HepG2 (cell line): ENCODE data around the gene ZNF106. TPM values are rescaled to one million over a fixed set of nuclear protein-coding genes. Genes with fewer than 3 reads are reported as not detected.

Experiments
- ATAC-seq: fragments of 200-7000 bp; cut with Tn5 transposase; 3 replicates; pipeline ENCODE4 v1.9.1; 2020; ENCODE audit warnings: mild to moderate bottlenecking, moderate library complexity
- BruUV-seq: library from RNA; stranded (reverse); fragments of 400-500 nt; replicated peaks from 2 replicates; lab custom pipeline; 2021; lab: Mats Ljungman, UMichigan
- CTCF ChIA-PET: fragments of 300-600 bp; formaldehyde crosslinking; extraction: SDS; loops from one replicate; lab custom pipeline; 2021; ENCODE audit warnings: low total read pairs, inconsistent platforms, low intra/inter-chr PET ratio; lab: Yijun Ruan, JAX
- POLR2A ChIA-PET: fragments of 350-600 bp; sonication (Branson Sonifier 250); formaldehyde crosslinking; loops from one replicate; lab custom pipeline; 2020; ENCODE audit warnings: antibody characterized with exemption, inconsistent platforms; lab: Yijun Ruan, JAX
- DNase-seq: peaks from one replicate; pipeline ENCODE4 v3.0.0-alpha.2; 2015; ENCODE audit warnings: low spot score
- FAIRE-seq: peaks from 3 replicates; lab custom pipeline; 2011; peaks lifted over from hg19 to GRCh38; lab: Jason Lieb, UNC
- H2AFZ ChIP-seq: one replicate; pipeline ENCODE4 v1.6.1; 2011; ENCODE audit warnings: low read length, inconsistent platforms
- H3K27ac ChIP-seq: fragments of 300-600 bp; 3 replicates; pipeline ENCODE4 v1.8.0; 2011; ENCODE audit warnings: mixed run types, mild to moderate bottlenecking, mixed read lengths, low read length, inconsistent platforms; ENCODE audit not compliant: insufficient read depth; ENCODE audit errors: extremely low read length
- H3K27me3 ChIP-seq, 2 experiments: fragments of 200-600 bp in 1 of 2; 2 replicates in 1 of 2; 3 replicates in 1 of 2; pipeline versions ENCODE4 v1.6.0 to v1.8.0; 2011; ENCODE audit warnings: low read length in 2 of 2, mild to moderate bottlenecking in 2 of 2, moderate library complexity in 2 of 2, inconsistent platforms in 1 of 2; ENCODE audit not compliant: insufficient read depth in 2 of 2, control insufficient read depth in 1 of 2
- H3K36me3 ChIP-seq, 2 experiments: fragments of 200-600 bp in 1 of 2; replicated peaks in 1 of 2; 2 replicates in 1 of 2; 3 replicates in 1 of 2; pipeline versions ENCODE4 v1.5.1 to v1.8.0; 2011; ENCODE audit warnings: low read length in 2 of 2, inconsistent platforms in 1 of 2; ENCODE audit not compliant: insufficient read depth in 2 of 2, control insufficient read depth in 1 of 2
- H3K4me1 ChIP-seq: 2 replicates; pipeline ENCODE4 v1.5.1; 2012; ENCODE audit warnings: low read length, inconsistent platforms; ENCODE audit not compliant: insufficient read depth
- H3K4me2 ChIP-seq: 2 replicates; pipeline ENCODE4 v1.6.0; 2011; ENCODE audit warnings: low read depth, low read length, inconsistent platforms
- H3K4me3 ChIP-seq, 3 experiments: fragments of 200-600 bp in 1 of 3; sonication (generic), shearing (Covaris generic) in 1 of 3; replicated peaks in 1 of 3; 2 replicates each; pipeline ENCODE4 v1.5.1; 2011 to 2016; ENCODE audit warnings: low read length in 3 of 3, inconsistent platforms in 2 of 3, low read depth in 2 of 3, mild to moderate bottlenecking in 2 of 3, control low read depth in 1 of 3, mixed read lengths in 1 of 3; ENCODE audit not compliant: insufficient read depth in 1 of 3
- H3K79me2 ChIP-seq: one replicate; pipeline ENCODE4 v1.6.1; 2011; ENCODE audit warnings: low read length, inconsistent platforms; ENCODE audit not compliant: insufficient read depth
- H3K9ac ChIP-seq: 2 replicates; pipeline ENCODE4 v1.6.0; 2011; ENCODE audit warnings: mild to moderate bottlenecking, low read depth, low read length, inconsistent platforms; ENCODE audit not compliant: insufficient read depth
- H3K9me3 ChIP-seq: 2 replicates; pipeline ENCODE4 v1.5.1; 2012; ENCODE audit warnings: mild to moderate bottlenecking, low read length
- H4K20me1 ChIP-seq: 2 replicates; pipeline ENCODE4 v1.6.0; 2011; ENCODE audit warnings: inconsistent platforms, mild to moderate bottlenecking, low read length, moderate library complexity; ENCODE audit not compliant: insufficient read depth
- CEBPB ChIP-seq: IDR thresholded peaks from 2 replicates; pipeline ENCODE4 v1.6.1; 2011; ENCODE audit warnings: low read depth, low read length, improper control_type of control experiment, borderline replicate concordance
- CHD4 ChIP-seq: fragments of 200-600 bp; sonication (generic); IDR thresholded peaks from 2 replicates; pipeline ENCODE4 v1.7.0; 2017; ENCODE audit warnings: mild to moderate bottlenecking, low read length, borderline replicate concordance
- HOXA3 ChIP-seq: sonication (generic); formaldehyde crosslinking; IDR thresholded peaks from 2 replicates; pipeline ENCODE4 v1.5.0; 2020; ENCODE audit warnings: missing genetic modification reagents
- KMT2A ChIP-seq: sonication (generic); formaldehyde crosslinking; IDR thresholded peaks from 2 replicates; pipeline ENCODE4 v1.4.0; 2020; ENCODE audit warnings: missing genetic modification reagents
- PTBP1 ChIP-seq: fragments of 200-400 bp; formaldehyde crosslinking; IDR thresholded peaks from 2 replicates; pipeline ENCODE4 v1.6.1; 2018; ENCODE audit warnings: low read length, low read depth; ENCODE audit not compliant: poor library complexity, severe bottlenecking
- RAD51 ChIP-seq: fragments of 450-650 bp; IDR thresholded peaks from 2 replicates; pipeline ENCODE4 v1.6.1; 2016; ENCODE audit warnings: borderline replicate concordance
- RNF2 ChIP-seq: fragments of 450-650 bp; conservative IDR thresholded peaks from 2 replicates; pipeline ENCODE4 v1.6.1; 2016; ENCODE audit warnings: low read depth
- SP140L ChIP-seq: sonication (generic); formaldehyde crosslinking; IDR thresholded peaks from 2 replicates; pipeline ENCODE4 v1.4.0; 2020; ENCODE audit warnings: missing genetic modification reagents, borderline replicate concordance
- SP4 ChIP-seq: sonication (generic); formaldehyde crosslinking; IDR thresholded peaks from 2 replicates; pipeline ENCODE4 v1.8.1; 2023; ENCODE audit warnings: mild to moderate bottlenecking, missing genetic modification reagents
- ZNF761 ChIP-seq: sonication (generic); formaldehyde crosslinking; conservative IDR thresholded peaks from 2 replicates; pipeline ENCODE4 v1.4.0; 2020; ENCODE audit warnings: mild to moderate bottlenecking, missing genetic modification reagents
- ZNF770 ChIP-seq: sonication (generic); formaldehyde crosslinking; IDR thresholded peaks from 2 replicates; pipeline ENCODE4 v1.5.0; 2020; ENCODE audit warnings: mild to moderate bottlenecking, missing genetic modification reagents
- WGBS: methylation state at CpG from one replicate; pipeline ENCODE4 v1.1.6; 2017; ENCODE audit warnings: low lambda C conversion rate; 5-methylcytosine and 5-hydroxymethylcytosine counted together
- in situ Hi-C: cut with HindIII; loops from 2 replicates; pipeline ENCODE4 v1.10.0; 2017; ENCODE audit warnings: low pct_unique_long_range_greater_than_20kb; ENCODE audit not compliant: extremely low pct_ligation_motif_present
- intact Hi-C: fragments of 100-400 bp; cut with micrococcal nuclease; formaldehyde crosslinking; loops from one replicate; pipeline ENCODE4 v1.10.0; 2022; ENCODE audit not compliant: unreplicated experiment
- polyA plus RNA-seq, 8 experiments: library from polyadenylated mRNA; depleted of rRNA in 3 of 8; stranded (reverse) in 7 of 8; unstranded in 1 of 8; fragments of >200 nt; fragmentation: Illumina TruSeq in 4 of 8; extraction: Trizol in 4 of 8; gene quantifications; 2 replicates each; pipeline versions ENCODE4 v1.2.1 to v1.2.3, GENCODE V29; 2011 to 2016; ENCODE audit warnings: low read depth in 4 of 8, missing spikeins in 1 of 8, mixed read lengths in 1 of 8; ENCODE audit not compliant: insufficient read depth in 1 of 8
- total RNA-seq, 5 experiments: library from RNA; depleted of rRNA; stranded (reverse); fragments of >200 nt; fragmentation: Illumina TruSeq; extraction: Trizol; gene quantifications; 2 replicates each; pipeline ENCODE4 v1.2.3, GENCODE V29; 2016; ENCODE audit warnings: low read depth in 1 of 5

The ZNF106 gene
- total and polyA plus RNA-seq, 2 of the 13 experiments (the other 11 are each of a cell fraction or from before 2014, with no cell fraction given): 12.5 to 35.1 TPM

GRCh38 chr15:42456971-42457370, 34.0 kb downstream of the ZNF106 start:
- H3K36me3 ChIP-seq: peaks cover 0 to 4% of the 10 kb centered on the region in 2 experiments; a peak in 2 of 5 replicates
- DNase-seq (no peak), ATAC-seq (no peak), FAIRE-seq (no peak)
- no peak overlapping the region for H2AFZ ChIP-seq
- H3K27ac ChIP-seq: no peak overlapping the region
- TF ChIP-seq ZNF770 (CRISPR knock-in tag): no peak
- no peak for TF ChIP-seq KMT2A
- TF ChIP-seq SP140L (CRISPR knock-in tag): no peak
- TF ChIP-seq RNF2: no peak
- no peak for TF ChIP-seq SP4 (CRISPR knock-in tag)
- no peak for TF ChIP-seq PTBP1
- no peak for TF ChIP-seq HOXA3 (CRISPR knock-in tag)
- no peaks in the 10 kb centered on the region for H3K9me3 ChIP-seq
- no peak overlapping the region for H3K4me2 ChIP-seq
- CTCF ChIA-PET: no interaction called here
- no peaks in the 10 kb centered on the region for H3K79me2 ChIP-seq
- H3K27me3 ChIP-seq: no peaks in the 10 kb centered on the region
- no TSS peak for BruUV-seq
- H3K9ac ChIP-seq: no peak overlapping the region
- H3K4me1 ChIP-seq: no peaks in the 10 kb centered on the region
- 95% methylated on average over 3 of the region's 3 CpGs for WGBS
- H3K4me3 ChIP-seq: no peak overlapping the region
- no peaks in the 10 kb centered on the region for H4K20me1 ChIP-seq
- POLR2A ChIA-PET: no interaction called here
- intact Hi-C loops: no loop called here
- in situ Hi-C loops: no loop called here

GRCh38 chr15:42456531-42456930, 34.4 kb downstream of the ZNF106 start:
- CTCF ChIA-PET: no interaction called here
- ATAC-seq (no peak), FAIRE-seq (no peak), DNase-seq (no peak)
- intact Hi-C loops (no loop called here), in situ Hi-C loops (no loop called here)
- POLR2A ChIA-PET: no interaction called here
- Histone ChIP-seq H3K27ac (no peak overlapping the region), H3K36me3 (peaks cover 0 to 7% of the 10 kb centered on the region in 2 experiments; a peak in 2 of 5 replicates), H3K9ac (no peak overlapping the region), H2AFZ (no peak overlapping the region), H3K27me3 (no peaks in the 10 kb centered on the region), H3K4me2 (no peak overlapping the region), H4K20me1 (no peaks in the 10 kb centered on the region), H3K9me3 (no peaks in the 10 kb centered on the region), H3K79me2 (no peaks in the 10 kb centered on the region), H3K4me1 (no peaks in the 10 kb centered on the region), H3K4me3 (no peak overlapping the region)
- BruUV-seq: no TSS peak
- TF ChIP-seq CEBPB (no peak), CHD4 (no peak), ZNF761 (CRISPR knock-in tag) (no peak), RAD51 (no peak)
